HuH-7 (cell line): ENCODE results near the gene ACBD4.

ENCODE experiments used
- DNase-seq: peaks from one replicate; pipeline ENCODE4 v3.0.0; 2011; ENCODE audit warnings: low spot score

ACBD4 gene

DNA sequence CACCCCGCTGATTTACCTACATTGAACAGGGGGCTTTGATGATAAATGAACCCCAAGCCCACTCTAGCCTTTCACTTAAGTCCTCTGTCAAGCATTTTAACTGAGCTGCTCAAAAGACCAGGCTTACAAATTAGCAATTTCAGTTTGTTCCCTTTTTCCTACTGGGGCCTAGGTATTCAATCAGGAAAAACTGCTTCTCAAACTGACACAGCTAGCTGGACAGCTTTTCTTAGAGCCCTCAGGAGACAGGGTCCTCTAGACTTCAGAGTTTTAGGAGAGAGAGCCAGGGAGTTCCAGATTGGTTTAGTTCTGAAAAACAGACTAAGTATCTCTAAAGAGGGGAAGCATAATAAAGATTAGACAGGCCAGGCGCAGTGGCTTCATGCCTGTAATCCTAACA, 20.0 kb downstream of the ACBD4 start:
- no peak for DNase-seq

DNA sequence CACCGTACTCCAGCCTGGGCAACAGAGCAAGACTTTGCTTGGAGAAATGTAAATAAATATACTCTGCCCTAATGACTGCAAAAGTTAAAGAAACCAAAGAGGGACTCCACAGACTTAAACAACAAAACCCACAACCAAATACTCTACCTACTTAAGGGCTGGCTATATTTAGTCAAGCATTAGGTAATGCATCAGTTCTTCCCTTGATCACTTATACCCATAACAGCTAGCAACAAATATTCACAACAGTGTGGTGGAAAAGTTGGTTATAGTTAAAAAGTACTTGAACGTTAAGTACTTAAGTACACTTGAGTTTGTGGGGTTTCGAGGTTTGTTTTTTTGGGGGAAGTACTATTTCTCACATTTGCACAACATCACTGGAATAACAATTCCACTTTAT, 20.8 kb downstream of the ACBD4 start:
- no peak for DNase-seq

DNA sequence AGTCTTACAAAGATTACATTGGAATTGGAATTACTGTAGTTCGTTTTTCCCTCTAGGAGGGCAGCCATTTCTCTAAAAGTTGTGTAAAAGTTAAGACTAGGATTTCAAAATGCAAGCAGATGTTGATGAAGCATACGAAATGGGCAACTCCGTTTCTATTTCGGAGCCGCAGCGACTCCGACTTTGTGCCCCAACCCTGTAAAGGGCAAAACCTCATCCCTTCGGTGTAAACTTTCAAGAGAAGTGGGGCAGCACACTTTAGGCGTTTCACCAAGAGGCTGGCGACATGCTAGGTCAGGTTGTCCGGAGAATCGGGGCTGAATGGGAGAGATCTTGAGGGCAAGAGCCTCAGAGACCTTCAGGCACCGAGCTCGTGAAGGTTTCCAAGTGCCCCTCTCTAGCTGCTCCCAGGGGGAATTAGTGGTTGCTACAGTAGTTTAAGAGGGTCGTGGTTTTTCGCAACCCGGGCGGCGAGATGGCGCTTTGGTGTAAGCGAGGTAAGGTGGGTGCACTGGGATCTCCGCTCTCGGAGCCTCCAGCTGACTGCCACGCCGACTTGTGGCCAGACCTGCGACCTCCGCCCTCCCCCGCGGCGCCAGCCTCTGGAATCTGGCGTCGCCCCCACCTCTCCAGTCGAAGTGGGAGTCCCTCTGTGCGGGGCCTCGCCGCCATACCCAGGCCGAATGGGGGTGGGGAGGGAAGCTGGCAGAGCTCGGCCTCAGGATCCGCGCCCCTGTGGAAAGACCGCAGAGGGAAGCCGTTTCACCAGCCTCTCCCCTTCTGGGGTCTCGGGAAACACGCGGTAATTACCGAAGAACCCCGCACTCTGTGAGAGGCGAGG, 25.2 kb downstream of the ACBD4 start:
- DNase-seq = peak; percentile 75

DNA sequence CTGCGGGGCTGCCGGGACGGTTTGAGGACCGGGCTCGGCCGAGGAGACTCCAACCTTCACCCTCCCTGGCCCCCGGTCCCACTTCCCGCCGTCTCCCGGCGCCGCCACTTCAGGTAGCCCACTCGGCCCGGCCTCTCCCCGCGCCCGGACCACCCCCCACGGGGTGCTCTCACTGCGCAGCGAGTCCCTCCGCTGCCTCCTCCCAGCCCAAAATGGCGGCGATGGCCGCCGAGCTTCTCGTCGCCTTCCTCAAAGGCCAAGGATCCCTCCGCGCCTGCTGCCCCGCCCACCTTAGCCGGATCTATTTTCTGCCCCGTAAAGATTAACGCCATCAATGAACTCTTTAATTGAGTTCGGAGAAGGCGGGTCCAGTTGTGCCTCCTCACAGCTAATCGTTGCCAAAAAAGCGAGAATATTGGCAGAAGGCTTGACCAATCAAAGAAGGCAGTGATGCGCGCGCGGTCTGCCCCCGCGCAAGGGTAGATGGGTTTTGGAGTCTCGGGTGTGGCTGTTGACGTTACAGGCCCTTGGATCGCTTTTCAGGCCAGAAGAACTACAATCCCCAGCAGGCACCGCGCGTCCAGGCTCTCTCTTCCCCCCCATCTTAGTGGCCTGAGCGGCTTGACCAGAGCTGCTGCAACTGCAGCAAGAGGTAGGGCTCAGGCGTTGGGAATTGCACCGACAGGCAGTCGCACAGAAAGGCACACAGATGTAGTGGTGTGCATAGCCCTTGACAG, 26.0 kb downstream of the ACBD4 start, which contains the start of gene HEXIM2:
Gene HEXIM2, plus strand, starts transcription at position 588 of the 737 bp plus-strand sequence. CDS start 919 bp downstream, outside the sequence.
- peak; percentile 96 for DNase-seq

DNA sequence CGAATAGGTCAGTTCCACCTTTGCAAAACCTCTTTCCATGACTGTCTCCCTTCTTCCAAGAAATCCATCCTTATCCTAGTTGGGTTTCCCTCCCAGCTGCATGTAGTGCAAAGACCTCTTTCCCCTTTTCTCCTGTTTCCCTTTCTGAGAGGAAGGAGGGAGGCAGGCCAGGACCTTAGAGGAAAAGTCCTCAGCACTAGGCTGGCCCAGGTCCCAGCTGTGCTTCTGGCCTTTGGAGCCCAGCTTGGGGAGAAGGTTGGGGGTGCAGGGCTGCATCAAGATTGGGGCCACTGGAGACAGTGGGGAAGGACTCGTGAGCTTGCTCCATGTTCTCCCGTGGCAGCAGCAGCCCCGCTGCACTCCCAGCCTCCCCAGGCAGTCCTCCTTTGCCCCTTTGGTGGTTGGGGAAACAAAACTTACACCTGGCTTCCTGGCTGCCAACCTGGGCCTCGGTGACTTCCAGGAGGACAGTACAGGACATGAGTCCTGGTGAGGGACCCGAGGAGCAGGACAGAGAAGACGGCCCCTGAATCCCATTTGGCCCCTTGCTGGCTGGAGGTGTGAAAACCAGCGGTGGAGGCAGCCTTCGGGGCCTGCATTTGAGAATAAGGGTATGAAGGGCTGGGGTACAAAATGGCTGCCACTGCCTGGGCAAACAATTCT, 26.7 kb downstream of the ACBD4 start:
- no peak for DNase-seq

DNA sequence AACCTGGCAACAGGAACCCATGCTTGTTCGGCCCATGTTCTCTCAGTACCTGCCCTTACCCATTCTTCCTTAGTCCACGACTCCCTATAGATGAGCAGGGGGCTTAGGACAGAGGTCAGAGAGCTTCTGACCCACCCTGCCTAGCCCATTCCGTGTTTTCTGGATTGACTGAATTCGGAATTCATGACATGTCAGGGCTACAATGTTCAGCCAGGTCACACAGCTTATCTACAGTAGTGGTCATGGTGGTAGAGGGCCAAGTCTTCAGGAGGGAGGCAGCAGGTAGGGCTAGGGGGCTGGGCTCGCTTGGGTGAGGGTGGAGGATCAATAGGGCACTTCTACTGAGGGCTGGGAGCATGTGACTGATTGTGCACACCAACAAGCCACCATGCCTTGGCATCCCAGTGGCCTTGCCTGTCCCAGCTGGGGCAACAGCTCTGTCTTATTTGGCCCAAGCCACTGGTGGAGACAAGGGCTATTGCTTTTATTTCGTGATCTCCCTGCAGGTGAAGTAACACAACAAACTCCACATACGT, 29.3 kb downstream of the ACBD4 start:
- no peak for DNase-seq

DNA sequence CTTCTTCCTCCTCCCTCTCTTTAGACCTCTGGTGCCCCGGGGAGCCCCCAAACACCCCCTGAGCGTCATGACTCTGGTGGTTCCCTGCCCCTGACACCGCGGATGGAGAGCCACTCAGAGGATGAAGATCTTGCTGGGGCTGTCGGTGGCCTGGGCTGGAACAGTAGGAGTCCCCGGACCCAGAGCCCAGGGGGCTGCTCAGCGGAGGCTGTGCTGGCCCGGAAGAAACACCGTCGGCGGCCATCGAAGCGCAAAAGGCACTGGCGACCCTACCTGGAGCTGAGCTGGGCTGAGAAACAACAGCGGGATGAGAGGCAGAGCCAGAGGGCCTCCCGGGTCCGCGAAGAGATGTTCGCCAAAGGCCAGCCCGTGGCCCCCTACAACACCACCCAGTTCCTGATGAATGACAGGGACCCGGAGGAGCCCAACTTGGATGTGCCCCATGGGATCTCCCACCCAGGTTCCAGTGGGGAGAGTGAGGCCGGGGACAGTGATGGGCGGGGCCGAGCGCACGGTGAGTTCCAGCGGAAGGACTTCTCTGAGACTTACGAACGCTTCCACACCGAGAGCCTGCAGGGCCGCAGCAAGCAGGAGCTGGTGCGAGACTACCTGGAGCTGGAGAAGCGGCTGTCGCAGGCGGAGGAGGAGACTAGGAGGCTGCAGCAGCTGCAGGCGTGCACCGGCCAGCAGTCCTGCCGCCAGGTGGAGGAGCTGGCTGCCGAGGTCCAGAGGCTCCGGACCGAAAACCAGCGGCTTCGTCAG, 33.7 kb downstream of the ACBD4 start:
- DNase-seq = no peak

DNA sequence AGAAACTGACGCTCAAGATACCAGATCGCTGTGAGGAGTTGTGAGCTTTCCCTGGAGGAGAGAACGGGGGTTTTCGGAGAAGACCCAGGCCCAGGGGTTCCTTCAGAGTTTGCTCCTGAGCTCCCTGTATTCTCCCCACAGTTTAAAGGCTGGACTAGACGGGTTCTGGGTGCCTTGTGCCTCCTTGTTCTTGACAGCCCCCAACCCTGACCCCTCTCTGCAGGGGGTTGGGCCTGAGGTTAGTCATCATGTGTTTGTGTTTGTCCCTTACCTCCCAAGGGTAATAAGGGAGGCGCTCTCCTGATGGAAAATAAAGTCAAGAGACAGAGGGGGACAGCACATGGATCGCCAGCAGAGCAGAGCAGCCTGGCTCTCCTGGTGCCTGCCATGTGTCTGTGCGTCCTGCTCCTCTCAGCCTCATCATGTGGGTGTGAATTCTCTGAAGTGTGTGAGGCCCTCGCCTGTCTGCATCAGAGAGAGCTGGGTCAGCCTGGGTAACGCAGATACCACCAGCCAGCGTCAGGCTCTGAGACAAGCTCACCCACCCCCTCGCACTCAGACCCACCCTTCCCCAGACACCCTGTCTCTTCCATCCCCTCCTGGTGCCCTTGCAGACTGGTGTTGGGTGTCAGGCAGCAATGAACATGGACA, 34.9 kb downstream of the ACBD4 start:
- DNase-seq = no peak

DNA sequence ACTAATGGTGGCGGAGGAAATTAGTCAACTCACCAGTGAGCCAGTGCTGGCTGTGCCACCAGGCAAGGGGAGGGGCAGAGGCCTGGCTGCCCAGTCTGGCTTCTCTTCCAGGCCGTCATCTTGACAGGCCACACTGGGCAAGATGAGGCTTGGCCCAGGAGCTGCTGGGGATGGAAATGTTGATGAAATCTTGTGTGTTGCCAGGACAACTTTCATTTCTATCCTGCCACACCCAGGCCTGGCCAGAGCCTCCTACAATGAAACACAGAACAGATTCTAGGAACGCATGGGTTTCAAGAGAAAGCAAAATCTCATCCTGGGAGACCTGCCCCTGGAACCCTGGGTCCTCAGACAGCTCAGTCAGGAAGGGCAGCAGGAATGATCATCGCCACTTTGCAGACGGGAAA, 35.4 kb downstream of the ACBD4 start:
- DNase-seq = peak; percentile 36

DNA sequence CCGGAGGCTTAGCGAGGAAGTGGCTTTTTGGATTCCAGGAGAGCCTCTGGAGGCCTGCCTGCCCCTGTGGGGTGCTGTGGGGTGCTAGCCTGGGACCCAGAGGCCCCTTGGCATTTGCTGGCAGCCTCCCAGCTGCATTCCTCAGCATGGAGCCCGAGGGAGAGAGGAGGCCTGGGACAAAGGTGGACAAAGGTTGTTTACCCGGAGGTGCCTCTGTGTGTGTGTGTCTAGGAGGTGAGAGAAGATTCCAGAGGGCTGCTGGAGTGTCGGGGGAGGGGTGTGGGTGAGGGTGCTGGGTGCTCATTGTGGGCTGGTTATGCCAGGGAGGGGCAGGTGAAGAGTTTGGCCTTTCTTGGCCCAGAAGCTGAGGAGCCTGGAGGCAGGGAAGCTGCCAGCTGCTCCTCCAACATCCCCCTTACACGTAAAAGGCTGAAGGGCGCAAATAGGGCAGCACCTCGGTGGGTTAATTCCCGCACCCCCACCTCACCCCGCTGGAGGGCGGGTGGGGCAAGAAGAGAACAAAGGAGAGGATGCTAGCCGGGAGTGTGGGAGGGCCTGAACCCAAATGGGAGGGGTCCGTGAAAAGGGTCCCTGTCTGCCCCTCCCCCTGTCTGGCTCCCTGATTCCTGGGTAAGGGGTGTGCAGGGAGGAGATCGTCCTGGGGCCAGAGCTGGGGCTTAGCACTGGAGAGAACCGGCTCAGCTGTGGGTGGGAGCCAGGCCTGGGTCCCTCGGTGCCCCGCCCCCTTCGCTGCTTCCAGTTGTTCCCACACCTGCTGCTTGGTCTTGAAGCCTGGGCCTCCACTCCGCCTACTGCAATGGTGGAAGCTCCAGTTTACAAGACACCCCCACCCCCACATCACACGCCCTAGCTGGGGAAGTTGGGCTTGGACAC, 36.1 kb downstream of the ACBD4 start:
- DNase-seq = peak; percentile 56

DNA sequence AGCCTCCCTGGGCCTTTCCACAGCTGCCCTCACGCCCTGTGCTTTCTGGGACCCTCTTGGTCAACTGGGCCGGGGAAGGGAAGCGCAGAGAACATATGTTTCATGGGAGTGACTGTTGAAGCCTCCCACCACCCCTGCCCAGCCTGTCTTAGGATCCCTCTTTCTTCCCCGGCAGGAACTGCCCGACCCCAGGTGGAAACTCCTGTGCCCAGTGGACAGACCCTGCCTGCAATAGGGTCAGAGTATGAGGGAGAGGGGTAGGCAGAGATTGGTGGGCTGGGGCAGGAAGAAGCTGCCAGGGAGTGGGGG, 36.7 kb downstream of the ACBD4 start:
- no peak for DNase-seq

DNA sequence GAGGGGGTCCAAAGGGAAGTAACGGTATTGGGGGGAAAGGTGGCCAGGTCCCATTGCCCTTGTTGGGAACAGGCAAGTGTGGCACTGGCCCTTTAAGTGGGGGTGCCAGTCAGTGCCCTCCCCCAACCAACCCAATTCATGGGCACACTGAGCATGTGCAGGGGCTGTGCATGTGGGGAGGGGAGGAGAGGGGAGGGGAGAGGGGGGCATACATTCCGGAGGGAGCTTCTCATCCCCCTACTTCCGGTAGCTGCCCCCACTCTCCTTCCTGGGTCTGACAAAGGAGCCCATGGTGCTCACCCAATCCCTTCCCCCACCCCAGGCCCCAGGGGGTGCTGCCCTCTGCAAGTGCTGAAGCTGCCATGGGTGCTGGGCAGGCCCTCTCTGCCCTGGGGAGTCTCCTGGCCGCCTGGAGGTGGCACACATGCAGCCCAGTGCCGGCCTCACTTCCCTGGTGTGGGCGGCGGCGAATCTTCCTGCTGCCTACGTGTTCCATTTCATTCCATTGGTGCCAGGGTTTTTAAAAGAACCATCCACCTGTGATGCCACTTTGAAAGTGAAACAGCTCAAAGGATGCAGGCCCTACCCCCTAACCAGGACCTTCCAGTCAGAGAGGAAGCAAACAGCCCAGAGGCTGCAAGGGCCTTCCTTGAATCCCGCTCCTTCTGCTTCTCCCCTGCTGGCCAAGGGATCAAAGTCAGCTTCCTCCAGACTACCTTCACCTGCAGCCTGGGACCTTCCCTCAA, 37.2 kb downstream of the ACBD4 start:
- DNase-seq = no peak

DNA sequence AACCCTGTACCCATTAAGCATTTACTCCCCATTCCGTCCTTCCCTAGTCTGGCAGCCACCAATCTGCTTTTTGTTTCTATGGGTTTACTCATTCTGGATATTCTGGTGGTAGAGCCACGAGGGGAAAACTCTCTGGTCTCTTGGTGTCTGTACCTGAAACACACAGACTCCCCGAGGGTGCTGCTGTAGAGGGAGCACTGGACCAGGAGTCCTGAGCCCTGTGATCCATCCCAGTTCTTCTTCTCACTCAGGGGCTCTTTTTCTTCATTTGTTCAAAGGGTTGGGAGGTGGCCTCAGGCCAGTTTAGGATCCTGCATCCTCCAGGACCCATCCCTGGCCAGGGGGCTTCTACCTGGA, 40.2 kb downstream of the ACBD4 start:
- DNase-seq = no peak

DNA sequence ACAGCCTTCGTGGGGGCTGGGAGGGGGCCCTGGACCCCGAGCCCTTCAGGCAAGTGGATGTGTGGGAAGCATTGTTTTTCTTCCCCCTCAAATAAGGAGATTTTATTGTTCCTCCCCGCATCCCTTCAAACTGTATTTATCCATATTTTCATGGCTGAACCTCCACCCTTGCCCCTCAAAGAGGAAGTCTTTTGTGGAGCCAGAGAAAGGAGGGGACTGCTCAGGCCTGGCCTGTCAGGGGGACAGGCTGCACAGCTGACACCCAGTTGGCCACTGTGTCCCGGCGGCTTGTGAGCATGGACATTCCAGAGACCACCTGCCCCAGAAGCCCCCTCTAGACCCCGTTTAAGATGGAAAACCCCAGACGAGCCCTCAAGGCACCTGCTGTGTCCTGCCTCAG, 42.1 kb downstream of the ACBD4 start:
- DNase-seq = no peak

DNA sequence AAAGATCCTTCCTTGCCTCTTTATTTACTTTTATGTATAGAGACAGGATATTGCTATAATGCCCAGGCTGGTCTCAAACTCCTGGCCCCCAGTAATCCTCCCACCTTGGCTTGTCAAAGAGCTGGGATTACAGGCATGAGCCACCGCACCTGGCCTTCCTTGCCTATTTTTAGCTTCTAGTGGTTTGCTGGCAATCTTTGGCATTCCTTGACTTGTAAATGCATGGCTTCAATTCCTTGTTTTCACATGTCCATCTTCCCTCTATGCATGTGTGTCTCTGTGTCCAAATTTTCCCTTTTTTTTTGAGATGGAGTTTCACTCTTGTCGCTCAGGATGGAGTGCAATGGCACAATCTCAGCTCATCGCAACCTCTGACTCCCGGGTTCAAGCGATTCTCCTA, 48.7 kb downstream of the ACBD4 start:
- DNase-seq = no peak

DNA sequence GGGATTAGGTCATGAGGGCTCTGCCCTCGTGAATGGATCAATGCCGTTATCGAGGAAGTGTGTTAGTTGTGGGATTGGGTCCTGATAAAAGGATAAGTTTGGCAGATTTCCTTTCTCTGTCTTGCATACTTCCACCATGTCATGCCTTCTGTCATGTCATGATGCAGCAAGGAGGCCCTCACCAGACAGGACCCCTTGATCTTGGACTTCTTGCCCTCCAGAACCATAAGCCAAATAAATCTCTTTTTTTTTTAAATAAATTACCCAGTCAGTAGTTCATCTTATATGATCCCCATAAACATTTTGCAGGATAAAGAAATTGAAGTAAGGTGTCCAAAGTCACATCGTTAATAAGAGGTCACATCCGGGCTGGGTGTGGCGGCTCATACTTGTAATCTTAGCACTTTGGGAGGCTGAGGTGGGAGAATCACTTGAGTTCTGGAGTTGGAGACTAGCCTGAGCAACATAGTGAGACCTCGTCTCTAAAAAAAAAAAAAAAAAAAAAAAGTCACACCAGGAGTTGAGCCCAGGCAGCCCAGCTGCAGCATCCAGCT, 51.4 kb downstream of the ACBD4 start:
- no peak for DNase-seq

DNA sequence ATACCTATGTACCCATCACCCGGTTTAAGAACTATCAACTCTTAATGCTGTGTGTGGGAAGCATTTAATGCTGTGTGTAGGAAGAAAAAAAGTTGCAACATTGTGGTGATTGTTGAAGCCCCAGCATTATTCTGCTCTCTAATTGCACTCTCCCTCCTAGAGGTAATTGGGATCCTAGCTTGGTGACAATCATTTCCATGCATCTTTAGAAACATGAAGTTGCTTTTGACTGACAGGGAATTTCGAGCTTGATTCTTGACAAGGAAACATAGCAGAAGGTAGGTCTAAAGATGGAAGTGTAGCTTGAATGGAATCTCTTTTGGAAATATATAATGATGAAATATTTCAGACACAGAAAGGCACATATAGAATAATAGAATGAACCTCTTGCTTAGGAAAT, 53.5 kb downstream of the ACBD4 start:
- DNase-seq = no peak

DNA sequence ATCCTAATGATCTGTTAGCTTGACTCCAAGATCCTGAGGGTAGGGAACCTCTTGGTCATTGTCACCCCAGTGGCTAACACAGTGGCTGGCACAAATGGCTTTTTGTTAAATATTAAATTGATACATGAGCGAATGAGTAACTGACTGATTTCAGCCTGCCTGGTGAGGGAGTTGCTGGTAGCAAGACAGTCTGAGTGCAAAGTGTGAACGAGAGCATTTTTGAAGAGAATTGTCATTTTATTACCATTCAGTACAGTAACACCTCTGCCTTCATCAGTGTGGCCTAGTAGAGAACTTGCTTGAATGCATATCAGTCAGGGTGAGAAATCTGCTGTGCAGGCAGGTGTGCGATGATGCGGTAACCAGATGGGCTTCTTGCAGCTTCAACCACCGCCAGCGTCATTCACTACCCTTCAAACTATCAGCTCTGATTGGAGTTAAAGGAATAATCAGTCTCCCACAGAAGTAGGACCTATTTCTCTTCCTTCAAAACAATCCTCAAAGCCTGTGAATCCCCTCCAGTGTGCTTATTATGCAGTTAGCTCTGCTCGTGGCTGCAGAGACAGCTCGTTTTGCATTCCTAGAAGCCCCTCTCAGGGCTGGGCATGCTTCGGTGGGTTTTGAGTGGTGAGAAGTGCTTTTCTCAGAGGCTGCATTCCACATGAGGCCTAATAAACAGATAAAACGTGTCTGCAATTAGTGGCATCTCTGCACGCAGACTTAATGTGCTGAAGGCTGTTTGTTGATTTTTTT, 55.2 kb downstream of the ACBD4 start:
- no peak for DNase-seq
